GM12878 (cell line): Measurements from ENCODE around the gene ITPRIPL1. TPM values are rescaled to one million over a fixed set of nuclear protein-coding genes. Genes with fewer than 3 reads are reported as not detected.
A peak's percentile ranks its signal among the peaks of the same experiment; 100 is the strongest.

Source experiments
- ATF3 ChIP-seq: IDR thresholded peaks from 2 replicates; pipeline ENCODE4 v1.6.1; 2011; ENCODE audit warnings: low read depth, mild to moderate bottlenecking, low read length, moderate library complexity, borderline replicate concordance; ENCODE audit errors: extremely low read depth
- CBFB ChIP-seq: IDR thresholded peaks from 2 replicates; pipeline ENCODE4 v1.6.1; 2016; ENCODE audit warnings: antibody characterized with exemption, low read depth
- CHD1 ChIP-seq: IDR thresholded peaks from 2 replicates; pipeline ENCODE4 v1.6.1; 2012; ENCODE audit warnings: low read depth, low read length, improper control_type of control experiment
- CUX1 ChIP-seq: IDR thresholded peaks from 2 replicates; pipeline ENCODE4 v1.6.1; 2012; ENCODE audit warnings: improper control_type of control experiment, low read depth, low read length; ENCODE audit not compliant: insufficient replicate concordance
- EGR1 ChIP-seq, 2 experiments: IDR thresholded peaks; 1 replicate in 1 of 2; 2 replicates in 1 of 2; pipeline ENCODE4 v1.6.1; 2011 to 2012; ENCODE audit warnings: low read depth in 2 of 2, low read length in 2 of 2, borderline replicate concordance in 1 of 2, mild to moderate bottlenecking in 1 of 2, moderate library complexity in 1 of 2
- FOS ChIP-seq: IDR thresholded peaks from 3 replicates; pipeline ENCODE4 v1.6.1; 2011; ENCODE audit warnings: borderline replicate concordance; ENCODE audit not compliant: insufficient read length; ENCODE audit errors: extremely low read depth
- HDAC2 ChIP-seq: fragments of 200-600 bp; sonication (generic); IDR thresholded peaks from 2 replicates; pipeline ENCODE4 v1.6.1; 2017
- IRF5 ChIP-seq: fragments of 450-650 bp; IDR thresholded peaks from 2 replicates; pipeline ENCODE4 v1.6.1; 2017; ENCODE audit warnings: borderline replicate concordance
- KAT2A ChIP-seq: conservative IDR thresholded peaks from 2 replicates; pipeline ENCODE4 v1.6.1; 2011; ENCODE audit warnings: low read depth, low read length; ENCODE audit not compliant: control insufficient read depth
- NFYB ChIP-seq: IDR thresholded peaks from 2 replicates; pipeline ENCODE4 v1.6.1; 2011; ENCODE audit warnings: low read depth, mild to moderate bottlenecking, low read length, improper control_type of control experiment, moderate library complexity; ENCODE audit not compliant: insufficient read depth
- RB1 ChIP-seq: fragments of 450-650 bp; formaldehyde crosslinking; IDR thresholded peaks from 2 replicates; pipeline ENCODE4 v1.6.1; 2017; ENCODE audit warnings: mild to moderate bottlenecking, borderline replicate concordance
- RCOR1 ChIP-seq: conservative IDR thresholded peaks from 2 replicates; pipeline ENCODE4 v1.6.1; 2012; ENCODE audit warnings: low read depth, low read length, improper control_type of control experiment
- RUNX3 ChIP-seq: IDR thresholded peaks from 2 replicates; pipeline ENCODE4 v1.6.1; 2012; ENCODE audit warnings: low read length, inconsistent platforms
- SMC3 ChIP-seq: IDR thresholded peaks from 2 replicates; pipeline ENCODE4 v1.6.1; 2011; ENCODE audit warnings: low read length, improper control_type of control experiment, borderline replicate concordance
- STAT1 ChIP-seq: fragments of 450-650 bp; conservative IDR thresholded peaks from 2 replicates; pipeline ENCODE4 v1.6.1; 2014; ENCODE audit warnings: antibody characterized with exemption, mild to moderate bottlenecking
- YBX1 ChIP-seq: fragments of 450-650 bp; IDR thresholded peaks from 2 replicates; pipeline ENCODE4 v1.6.1; 2016; ENCODE audit warnings: antibody characterized with exemption
- ZNF207 ChIP-seq: fragments of 450-650 bp; IDR thresholded peaks from 2 replicates; pipeline ENCODE4 v1.6.1; 2014; ENCODE audit warnings: antibody characterized with exemption, mild to moderate bottlenecking, borderline replicate concordance
- polyA plus RNA-seq, 11 experiments: library from polyadenylated mRNA; depleted of rRNA in 4 of 11; unstranded in 6 of 11; stranded (reverse) in 5 of 11; fragments of >200 nt; fragmentation: Nextera tagmentation in 4 of 11; fragmentation: Illumina TruSeq in 1 of 11; extraction: Ambion mirVana in 4 of 11; extraction: Trizol in 1 of 11; gene quantifications; 1 replicate in 1 of 11; 2 replicates in 10 of 11; pipeline versions ENCODE4 v1.2.1 to v1.2.3, GENCODE V29; 2011 to 2016; ENCODE audit warnings: inconsistent platforms in 2 of 11, missing spikeins in 2 of 11, low read depth in 1 of 11
- total RNA-seq, 4 experiments: library from RNA; depleted of rRNA in 3 of 4; stranded (reverse); fragments of >200 nt in 3 of 4; fragmentation: Illumina TruSeq in 1 of 4; extraction: Trizol in 1 of 4; gene quantifications; 2 replicates each; pipeline versions ENCODE4 v1.2.1 to v1.2.3, GENCODE V29; 2013 to 2021
- TF ChIP-seq, protein P1 (sequence below): fragments of 450-650 bp; formaldehyde crosslinking; IDR thresholded peaks from 2 replicates; pipeline ENCODE4 v1.5.0; 2022; ENCODE audit warnings: mild to moderate bottlenecking, missing genetic modification characterization

The ITPRIPL1 gene
- total and polyA plus RNA-seq, 10 of the 15 experiments (the other 5 are each of a cell fraction or from before 2014, with no cell fraction given) = 4.9 to 28.7 (median 14.3) TPM

- peak; percentile 75 for TF ChIP-seq RUNX3
- TF ChIP-seq CBFB = peak; percentile 29; the same call in 1 of the 2 replicates
- no peak for TF ChIP-seq NFYB
- no peak for TF ChIP-seq ATF3
- no peak for TF ChIP-seq YBX1
- TF ChIP-seq CUX1 = no peak
- TF ChIP-seq RCOR1 = no peak
- TF ChIP-seq RB1 = peak; percentile 92; the same call in 1 of the 2 replicates
- TF ChIP-seq FOS = no peak
- no peak; the same call in 1 of the 2 replicates for TF ChIP-seq STAT1
- TF ChIP-seq, protein P1, sequence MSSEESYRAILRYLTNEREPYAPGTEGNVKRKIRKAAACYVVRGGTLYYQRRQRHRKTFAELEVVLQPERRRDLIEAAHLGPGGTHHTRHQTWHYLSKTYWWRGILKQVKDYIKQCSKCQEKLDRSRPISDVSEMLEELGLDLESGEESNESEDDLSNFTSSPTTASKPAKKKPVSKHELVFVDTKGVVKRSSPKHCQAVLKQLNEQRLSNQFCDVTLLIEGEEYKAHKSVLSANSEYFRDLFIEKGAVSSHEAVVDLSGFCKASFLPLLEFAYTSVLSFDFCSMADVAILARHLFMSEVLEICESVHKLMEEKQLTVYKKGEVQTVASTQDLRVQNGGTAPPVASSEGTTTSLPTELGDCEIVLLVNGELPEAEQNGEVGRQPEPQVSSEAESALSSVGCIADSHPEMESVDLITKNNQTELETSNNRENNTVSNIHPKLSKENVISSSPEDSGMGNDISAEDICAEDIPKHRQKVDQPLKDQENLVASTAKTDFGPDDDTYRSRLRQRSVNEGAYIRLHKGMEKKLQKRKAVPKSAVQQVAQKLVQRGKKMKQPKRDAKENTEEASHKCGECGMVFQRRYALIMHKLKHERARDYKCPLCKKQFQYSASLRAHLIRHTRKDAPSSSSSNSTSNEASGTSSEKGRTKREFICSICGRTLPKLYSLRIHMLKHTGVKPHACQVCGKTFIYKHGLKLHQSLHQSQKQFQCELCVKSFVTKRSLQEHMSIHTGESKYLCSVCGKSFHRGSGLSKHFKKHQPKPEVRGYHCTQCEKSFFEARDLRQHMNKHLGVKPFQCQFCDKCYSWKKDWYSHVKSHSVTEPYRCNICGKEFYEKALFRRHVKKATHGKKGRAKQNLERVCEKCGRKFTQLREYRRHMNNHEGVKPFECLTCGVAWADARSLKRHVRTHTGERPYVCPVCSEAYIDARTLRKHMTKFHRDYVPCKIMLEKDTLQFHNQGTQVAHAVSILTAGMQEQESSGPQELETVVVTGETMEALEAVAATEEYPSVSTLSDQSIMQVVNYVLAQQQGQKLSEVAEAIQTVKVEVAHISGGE (CRISPR knock-in tag) = peak; percentile 81
- TF ChIP-seq CHD1 = no peak
- no peak for TF ChIP-seq HDAC2
- TF ChIP-seq EGR1 (IDR thresholded peaks at IDR 0.05; ENCODE audit: borderline replicate concordance in 1 of 2, low read depth in 2 of 2, low read length in 2 of 2) = peak; percentile 63 to 70; a peak in 2 of 3 replicates
- no peak for TF ChIP-seq KAT2A
- 0 out of 2 replicates have a peak, but pooled peaks have one; percentile 5 for TF ChIP-seq SMC3
- peak; percentile 81; the same call in 1 of the 2 replicates for TF ChIP-seq ZNF207
- TF ChIP-seq IRF5 = 0 out of 2 replicates have a peak, but pooled peaks have one; percentile 7
Measured at GRCh38 chr2:96305091-96305978, 19.8 kb upstream of the ITPRIPL1 start, which contains the start of gene SNRNP200 (continued).
